OCI-LY7 (cell line): Measurements from ENCODE around the gene CEBPG.

Experiments
- CTCF ChIP-seq: fragments of 200-600 bp; sonication (generic); conservative IDR thresholded peaks from 2 replicates; pipeline ENCODE4 v1.5.1; 2014; ENCODE audit warnings: mild to moderate bottlenecking, antibody characterized with exemption, low read length, moderate library complexity, mixed read lengths
- EZH2phosphoT487 ChIP-seq: fragments of 200-600 bp; sonication (generic); IDR thresholded peaks from 2 replicates; pipeline ENCODE4 v1.6.1; 2018; ENCODE audit warnings: low read depth, borderline replicate concordance, mild to moderate bottlenecking, mixed run types, antibody characterized with exemption, low read length, moderate library complexity, mixed read lengths

GRCh38 chr19:33398361-33399060, 25.0 kb downstream of the CEBPG start:
- TF ChIP-seq CTCF (no peak), EZH2phosphoT487 (no peak)
